GM21390 (cell line): Measurements from ENCODE around the gene PRND.
"Not testable (repeated sequence)": the region's sequence is repeated elsewhere in the genome, so short reads cannot be mapped to it uniquely, and the experiment has no call there.

Source experiments
- ATAC-seq: cut with Tn5 transposase; IDR thresholded peaks from one replicate; pipeline ENCODE4 v1.9.1; 2021; ENCODE audit not compliant: unreplicated experiment

PRND gene

GRCh38 chr20:4736875-4737274 is 15.2 kb downstream of the PRND start:
- no peak for ATAC-seq

GRCh38 chr20:4737857-4738627 is 16.3 kb downstream of the PRND start:
- ATAC-seq, result no peak

- ATAC-seq, result no peak
Observed at GRCh38 chr20:4740774-4741431, 19.2 kb downstream of the PRND start.

DNA sequence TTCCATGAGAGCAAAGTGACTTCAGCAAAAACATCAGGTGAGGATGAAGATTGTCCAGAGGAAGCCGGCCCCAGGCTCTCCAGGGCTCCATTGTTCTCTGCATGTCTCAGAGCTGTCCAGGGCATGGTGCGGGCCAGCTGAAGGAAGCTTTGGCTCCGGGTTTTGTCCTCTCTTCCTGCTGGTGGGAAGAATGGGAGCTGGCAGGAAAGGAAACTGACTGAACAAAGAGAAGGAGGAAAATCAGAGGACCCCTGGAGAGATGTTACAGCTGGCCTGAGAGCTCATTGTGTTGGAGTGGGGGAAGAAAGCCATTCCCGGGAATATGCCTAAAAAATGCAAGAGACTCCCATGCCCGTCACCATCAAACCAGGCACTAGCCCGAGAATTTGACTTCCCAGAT is 27.1 kb downstream of the PRND start:
- ATAC-seq, result no peak

GRCh38 chr20:4749326-4749725 is 27.6 kb downstream of the PRND start:
- no peak for ATAC-seq

DNA sequence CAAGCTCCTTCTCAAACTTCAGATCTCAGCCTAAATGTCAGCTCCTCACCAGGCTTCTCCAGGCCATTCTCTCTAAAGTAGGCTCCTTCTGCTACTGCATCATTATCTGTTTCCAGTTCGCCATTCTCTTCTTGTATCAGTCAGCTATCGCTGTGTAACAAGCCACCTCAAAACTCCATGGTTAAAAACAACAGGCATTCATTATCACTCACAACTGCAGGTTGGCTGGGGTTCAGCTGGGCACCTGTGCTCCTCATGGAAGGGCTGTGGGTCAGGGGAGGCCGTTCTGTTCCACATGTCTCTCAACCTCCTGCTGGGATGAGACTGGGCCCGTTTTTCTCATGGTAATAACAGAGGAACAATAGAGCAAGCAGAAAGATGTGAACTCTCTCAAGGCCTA is 28.7 kb downstream of the PRND start:
- ATAC-seq, result no peak

DNA sequence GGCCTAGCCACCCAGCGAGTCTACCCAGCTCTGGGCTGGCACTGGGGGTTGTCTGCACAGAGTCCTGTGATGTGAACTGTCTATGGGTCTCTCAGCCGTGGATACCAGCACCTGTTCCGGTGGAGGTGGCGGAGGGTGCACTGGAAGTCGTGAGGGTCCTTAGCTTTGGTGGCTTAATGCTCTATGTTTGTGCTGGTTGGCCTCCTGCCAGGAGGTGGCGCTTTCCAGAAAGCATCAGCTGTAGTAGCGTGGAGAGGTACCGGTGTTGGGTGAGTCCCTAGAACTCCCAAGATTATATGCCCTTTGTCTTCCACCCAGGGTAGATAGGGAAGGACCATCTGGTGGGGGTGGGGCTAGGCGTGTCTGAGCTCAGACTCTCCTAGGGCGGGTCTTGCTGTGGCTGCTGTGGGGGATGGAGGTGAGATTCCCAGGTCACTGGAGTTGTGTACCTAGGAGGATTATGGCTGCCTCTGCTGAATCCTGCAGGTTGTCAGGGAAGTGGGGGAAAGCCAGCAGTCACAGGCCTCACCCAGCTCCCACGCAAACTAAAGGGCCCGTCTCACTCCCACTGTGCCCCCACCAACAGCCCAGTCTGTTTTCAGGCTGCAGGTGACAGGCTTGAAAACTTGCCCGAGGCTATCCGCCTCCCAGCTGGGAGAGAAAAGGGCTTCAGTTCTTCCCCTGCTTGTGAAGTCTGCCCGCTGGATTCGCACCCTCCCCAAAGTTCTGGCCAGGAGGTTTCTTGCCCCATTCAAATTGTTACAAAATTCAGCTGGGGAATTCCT is 37.6 kb downstream of the PRND start:
- ATAC-seq, result not testable (repeated sequence)

DNA sequence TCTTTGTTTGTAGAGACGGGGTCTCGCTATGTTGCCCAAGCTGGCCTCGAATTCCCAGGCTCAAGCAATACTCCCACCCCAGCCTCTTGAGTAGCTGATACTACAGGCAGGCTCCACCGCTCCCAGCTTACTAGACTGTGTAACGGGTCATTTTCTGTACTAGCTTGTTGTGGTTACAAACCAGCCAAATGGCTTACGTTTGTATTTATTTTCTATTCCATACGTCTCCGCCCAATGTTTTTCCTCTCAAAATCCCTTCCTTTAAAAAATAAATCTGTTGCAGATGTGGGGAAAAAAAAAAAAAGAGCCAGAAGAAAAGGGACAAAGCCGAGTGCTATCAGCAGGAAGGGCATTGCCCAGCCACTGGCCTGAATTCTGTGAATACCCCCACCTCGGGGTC is 41.6 kb downstream of the PRND start:
- ATAC-seq, result no peak

GRCh38 chr20:4763723-4764510 is 42.2 kb downstream of the PRND start:
- no peak for ATAC-seq

- ATAC-seq, result no peak
Observed at GRCh38 chr20:4764805-4765204, 43.1 kb downstream of the PRND start.

DNA sequence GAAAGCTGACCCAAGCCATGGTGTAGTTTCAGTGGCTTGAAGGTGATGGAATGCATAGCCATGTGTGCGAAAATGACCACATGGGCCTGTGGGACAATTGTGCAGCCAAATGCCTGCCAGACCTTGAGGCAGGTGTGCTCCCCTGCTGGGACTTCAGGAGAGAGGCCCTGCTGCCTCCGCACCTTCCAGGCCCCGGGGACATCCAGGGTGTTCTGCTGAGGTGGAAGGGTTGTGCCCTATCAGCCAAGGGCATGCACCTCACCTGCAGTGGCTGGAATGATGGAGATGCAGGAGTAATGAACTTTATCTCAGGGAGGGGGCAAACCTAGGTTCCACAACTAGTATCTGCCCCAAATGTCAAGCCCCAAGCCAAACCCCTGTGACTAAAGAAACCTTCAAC is 44.0 kb downstream of the PRND start:
- ATAC-seq, result no peak

DNA sequence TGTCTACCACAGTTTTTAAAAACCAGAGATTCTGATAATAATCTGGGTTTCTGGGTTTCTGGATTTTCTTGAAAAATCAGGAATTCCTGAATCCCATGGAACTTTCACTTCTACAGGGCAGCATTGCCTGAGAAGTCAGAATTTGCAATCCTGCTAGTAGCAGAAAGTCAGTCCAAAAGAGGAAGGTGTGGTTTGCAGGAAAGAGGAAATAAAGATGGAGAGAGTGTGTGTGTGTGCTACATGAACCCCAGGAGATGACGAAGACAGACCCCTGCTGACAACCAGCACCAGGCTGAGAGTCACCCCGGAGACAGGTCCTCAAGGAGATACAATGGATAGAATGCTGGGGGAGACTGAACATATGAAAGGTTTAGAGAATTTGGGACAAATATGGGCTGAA is 44.9 kb downstream of the PRND start:
- no peak for ATAC-seq

DNA sequence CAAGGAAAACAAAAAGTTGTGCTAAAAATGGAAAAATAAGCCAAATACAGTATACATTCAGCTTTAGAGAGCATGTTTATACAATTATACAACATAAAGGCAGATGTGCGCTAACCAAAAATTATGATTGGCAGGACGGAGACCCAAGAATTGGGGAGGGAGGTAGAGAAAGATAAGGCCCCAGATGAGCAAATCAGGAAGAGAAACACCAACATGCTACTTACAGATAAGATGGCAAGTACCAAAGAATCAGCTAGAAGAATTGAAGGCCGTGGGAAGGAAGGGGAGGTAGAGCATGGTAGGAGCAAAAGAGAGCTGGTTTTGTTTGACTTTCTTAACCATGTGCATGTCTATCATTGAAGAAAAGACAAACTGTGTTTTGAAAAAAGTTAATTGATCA is 45.4 kb downstream of the PRND start:
- no peak for ATAC-seq

DNA sequence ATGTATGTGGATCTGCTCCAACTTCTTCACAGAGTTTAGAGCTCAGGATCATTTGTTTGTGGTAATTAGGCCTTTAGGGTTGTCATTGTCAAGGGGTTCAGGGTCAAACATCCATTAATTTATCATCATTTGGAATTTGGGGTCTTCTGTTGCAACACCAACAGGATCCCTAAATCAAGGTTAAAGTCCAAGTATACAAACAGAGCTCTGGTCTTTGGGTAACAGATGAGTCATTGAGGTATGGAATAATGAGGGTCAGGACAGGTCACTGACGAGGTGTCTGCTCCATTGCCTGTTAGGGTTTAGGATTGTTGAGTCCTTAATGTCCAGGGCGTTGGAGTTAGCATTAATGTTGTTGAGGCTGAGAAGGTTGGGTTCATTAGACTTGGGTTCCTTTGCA is 47.6 kb downstream of the PRND start:
- no peak for ATAC-seq

DNA sequence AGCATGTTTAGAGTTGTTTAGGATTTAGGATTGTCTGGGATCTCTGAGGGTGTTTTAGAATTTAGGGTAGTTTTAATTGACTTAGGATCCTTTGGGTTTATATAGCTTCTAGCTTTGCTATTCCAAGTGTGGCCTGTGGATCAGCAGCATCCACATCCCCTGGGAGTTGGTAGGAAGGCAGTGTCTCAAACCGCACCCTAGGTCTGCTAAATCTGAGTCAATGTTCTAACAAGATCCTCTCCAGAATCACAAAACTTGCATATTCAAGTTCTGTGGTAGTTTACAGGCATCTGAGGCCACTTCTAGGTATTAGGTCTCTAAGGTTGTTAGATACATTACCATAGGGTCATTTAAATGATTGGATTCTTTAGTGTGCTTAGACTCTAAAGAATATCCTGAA is 48.3 kb downstream of the PRND start:
- no peak for ATAC-seq

DNA sequence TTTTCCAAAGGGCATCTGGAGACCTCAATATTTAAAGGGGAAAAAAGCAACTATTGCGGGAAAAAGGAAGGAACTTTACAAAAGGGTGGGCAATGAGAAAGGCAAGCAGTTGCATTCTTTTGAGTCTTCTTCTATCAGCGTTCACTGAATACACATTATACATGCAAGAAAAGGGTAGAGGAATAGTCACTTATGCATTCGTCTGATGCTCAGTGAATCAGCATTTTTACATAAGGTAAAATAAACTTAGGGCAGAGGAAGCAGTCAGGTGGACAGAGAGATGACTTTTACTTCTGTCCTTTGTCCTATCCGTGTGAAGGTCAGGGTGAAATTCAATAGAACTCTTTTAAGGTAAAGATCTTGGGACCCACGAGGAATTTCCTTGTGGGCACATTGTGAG is 49.3 kb downstream of the PRND start:
- no peak for ATAC-seq

GRCh38 chr20:4772132-4772531 is 50.4 kb downstream of the PRND start:
- no peak for ATAC-seq

GRCh38 chr20:4773014-4773413 is 51.3 kb downstream of the PRND start:
- not testable (repeated sequence) for ATAC-seq

- ATAC-seq, result no peak
Observed at GRCh38 chr20:4773736-4774135, 52.0 kb downstream of the PRND start.

DNA sequence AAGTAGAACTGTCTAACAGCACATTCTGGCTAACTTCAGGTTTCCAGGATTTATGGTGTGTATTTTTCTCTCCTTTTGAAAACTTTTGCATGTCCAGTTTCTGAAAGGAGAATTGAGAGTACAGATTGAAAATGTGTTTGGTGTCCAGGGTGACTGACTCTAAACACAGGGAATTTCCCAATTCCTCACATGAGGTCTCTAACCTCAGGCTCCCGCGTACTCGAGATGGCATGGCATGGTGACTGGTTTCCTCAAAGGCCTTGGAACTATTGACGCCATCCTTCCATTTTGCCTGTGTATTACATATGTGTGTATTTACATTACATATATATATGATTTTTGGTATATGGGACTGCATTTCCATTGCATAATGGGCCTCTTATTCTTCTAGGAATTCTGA is 52.5 kb downstream of the PRND start:
- no peak for ATAC-seq
